HG03354 (cell line): ENCODE results near the gene MBTPS1.
A peak's percentile ranks its signal among the peaks of the same experiment; 100 is the strongest.

Source experiments
- ATAC-seq: cut with Tn5 transposase; IDR thresholded peaks from one replicate; pipeline ENCODE4 v1.9.1; 2021; ENCODE audit warnings: mild to moderate bottlenecking; ENCODE audit not compliant: unreplicated experiment, poor library complexity, severe bottlenecking

MBTPS1 gene

DNA sequence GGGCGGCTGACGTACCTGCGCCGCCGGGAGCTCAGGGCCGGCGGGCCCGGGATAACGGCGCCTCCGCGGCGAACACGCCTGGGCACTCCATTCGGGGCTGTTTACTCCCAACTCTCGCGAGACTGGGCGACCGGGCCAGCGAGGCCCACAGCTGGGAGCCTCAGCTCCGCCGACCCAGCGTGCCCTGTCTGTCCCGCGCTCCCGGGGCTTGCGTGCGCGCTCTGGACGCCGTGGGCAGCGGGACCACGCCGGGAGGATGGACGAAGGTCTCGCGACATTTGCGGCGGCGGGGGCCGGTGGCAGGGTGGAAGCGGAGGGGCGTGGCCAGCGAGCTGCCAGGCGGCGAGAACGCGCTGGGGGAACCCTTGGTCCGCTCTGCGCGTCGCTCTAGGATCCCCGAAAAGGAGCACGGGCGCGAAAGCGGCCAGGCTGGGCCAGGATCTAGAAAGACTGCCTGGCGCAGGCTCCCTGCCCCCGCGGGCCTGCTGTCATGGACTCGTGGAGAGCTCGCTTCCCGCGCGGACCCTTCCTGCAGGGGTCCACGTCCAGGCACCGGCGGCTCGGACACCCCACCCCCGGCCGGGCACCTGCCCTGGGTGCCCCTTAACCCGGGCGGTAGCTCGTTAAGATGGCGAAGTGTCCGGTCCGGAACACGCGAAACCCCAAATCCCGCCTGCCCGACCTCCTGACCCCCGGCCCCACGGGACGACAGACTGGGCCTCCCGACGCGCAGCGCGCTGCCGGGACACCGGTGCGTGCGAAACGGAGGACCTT is at the start of gene MBTPS1:
TSS of gene MBTPS1 (minus strand) at position 223 of the 774 bp plus-strand sequence. CDS start 15,159 bp downstream, outside the sequence.
- peak; percentile 93 for ATAC-seq

DNA sequence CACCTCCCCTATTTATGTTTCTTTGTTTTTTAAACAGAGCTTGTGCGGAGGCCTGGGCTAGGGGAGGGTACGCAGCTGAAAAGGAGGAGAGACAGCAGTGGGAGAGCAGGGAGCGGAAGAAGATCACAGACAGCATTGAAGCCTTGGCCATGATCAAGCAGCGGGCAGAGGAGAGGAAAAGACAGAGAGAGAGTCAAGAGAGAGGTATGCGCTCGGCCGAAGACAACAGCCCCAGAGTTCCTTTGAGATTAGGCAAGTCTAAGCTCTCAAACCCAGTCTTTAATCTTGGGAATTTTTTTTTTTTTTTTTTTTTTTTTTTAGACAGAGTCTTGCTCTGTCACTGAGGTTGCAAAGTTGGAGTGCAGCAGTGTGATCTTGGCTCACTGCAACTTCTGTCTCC is 49.0 kb upstream of the MBTPS1 start:
- ATAC-seq: no peak

DNA sequence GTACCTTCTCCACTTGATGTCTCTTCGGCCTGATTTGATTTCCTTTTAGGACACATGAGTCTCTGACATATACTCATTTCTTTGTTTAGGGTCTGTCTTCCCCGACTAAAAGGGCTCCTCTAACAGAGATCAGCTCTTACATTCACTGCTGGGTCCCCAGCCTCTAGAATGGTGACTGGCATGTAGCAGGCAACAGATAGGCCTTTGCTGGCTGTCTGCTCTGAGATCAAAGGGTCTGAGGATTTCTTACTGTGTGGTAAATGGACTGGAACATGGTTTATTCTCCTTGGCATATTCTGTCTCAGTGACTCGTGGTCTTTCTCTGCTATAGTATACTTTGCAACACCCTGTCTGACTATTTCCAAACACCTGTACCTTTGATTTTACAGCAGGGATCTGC is 45.1 kb upstream of the MBTPS1 start:
- ATAC-seq: no peak

DNA sequence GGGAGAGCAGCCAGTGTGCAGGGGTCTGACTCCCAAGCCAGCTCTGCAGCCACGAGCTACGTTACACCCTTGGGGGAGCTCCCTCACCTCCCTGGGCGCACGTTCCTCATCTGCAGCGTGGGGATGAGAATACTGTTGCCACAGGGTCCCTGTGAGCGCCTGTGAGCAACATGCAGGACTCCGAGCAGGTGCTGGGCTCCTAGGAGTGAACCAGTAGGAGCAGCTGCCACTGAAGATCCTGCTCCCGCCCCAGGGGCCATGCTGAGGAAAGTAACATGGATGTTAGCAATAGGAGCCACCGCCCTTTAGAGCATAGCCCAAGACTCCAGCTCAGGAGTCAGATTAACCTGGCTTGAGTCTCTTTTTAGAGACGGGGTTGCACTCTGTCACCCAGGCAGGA is 44.3 kb upstream of the MBTPS1 start:
- ATAC-seq: no peak

DNA sequence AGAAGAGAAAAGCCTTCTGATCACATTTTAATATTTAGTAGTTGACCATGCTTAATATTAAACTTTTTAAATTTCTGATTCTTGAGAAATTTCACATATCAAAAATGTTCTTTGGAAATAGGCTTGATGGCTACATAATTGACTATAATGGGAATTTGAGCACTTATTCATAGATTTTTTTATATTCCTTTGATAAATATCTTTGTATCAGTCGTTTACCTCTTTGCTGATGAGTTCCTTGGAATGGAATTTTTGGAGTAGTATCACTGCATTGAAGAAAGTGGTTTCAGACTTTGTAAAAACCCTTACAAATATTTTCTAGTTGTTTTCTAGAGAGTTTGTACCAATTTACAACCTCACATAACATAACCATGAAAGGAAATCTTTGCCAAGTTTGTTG is 43.1 kb upstream of the MBTPS1 start:
- no peak for ATAC-seq

DNA sequence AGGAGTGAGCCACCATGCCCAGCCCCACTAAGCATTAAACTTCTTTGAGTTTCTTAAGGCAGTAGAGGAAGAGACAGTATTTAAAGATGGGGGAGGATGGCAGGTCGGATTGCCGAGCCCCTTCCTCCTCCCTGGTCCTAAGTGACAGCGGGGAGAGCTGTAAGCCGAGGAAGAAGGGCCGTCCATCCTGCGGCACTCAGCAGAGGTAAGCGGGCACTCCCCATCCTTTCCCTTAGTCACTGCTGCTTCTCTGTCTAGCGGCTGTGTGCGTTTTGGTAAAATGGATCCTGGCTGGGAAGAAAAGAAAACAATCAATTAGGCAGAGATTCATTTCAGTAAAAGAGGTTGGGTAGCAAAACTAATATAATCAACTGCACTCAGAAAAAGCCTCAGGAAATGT is 42.3 kb upstream of the MBTPS1 start:
- ATAC-seq: no peak

DNA sequence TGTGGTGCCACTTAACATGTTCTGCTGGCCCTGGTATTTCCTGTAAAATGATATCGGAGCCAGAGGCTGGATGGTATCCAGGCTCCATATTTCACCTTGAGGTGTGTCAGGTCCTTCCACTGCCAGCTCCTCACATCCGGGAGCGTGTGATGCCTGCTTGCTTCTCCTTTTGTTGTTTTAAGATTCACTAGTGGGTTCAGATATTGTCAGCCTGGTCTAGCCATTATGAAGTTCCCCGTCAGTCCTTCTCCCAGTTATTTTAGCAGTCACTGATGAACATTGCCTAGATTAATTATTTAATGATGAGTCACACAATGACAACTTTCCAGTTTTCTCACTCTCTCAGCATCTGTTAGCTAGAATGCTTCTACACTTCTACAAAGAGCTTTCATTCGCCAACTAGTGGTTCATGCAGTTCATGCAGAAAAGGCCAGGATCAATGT is 39.6 kb upstream of the MBTPS1 start:
- no peak for ATAC-seq

DNA sequence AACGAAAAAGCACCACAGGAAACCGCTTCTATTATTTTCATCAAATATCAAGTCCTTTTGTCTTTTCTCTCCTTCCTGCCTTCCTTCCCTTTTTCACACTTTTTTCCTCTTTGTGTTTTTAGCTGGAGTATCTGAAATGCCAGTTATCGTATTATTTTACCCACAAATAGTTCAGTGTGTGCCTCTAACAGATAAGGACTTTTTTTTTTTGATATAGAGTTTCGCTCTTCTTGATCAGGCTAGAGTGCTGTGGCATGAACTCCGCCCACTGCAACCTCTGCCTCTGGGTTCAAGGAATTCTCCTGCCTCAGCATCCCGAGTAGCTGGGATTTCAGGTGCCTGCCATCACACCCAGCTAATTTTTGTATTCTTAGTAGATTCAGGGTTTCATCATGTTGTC is 39.0 kb upstream of the MBTPS1 start:
- no peak for ATAC-seq

DNA sequence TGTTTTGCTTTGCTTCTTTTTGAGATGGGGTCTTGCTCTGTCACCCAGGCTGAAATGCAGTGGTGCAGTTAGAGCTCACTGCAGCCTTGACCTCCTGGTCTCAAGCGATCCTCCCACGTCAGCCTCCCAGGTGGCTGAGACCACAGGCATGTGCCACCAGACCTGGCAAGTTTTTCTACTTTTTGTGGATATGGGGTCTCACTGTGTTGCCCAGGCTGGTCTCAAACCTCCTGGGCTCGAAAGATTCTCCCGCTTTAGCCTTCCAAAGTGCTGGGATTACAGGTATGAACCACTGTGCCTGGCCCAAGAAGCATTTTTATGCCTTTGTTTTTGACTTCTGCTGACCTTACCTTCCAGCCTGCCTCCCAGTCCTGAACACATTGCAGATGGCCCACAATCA is 38.5 kb upstream of the MBTPS1 start:
- no peak for ATAC-seq

DNA sequence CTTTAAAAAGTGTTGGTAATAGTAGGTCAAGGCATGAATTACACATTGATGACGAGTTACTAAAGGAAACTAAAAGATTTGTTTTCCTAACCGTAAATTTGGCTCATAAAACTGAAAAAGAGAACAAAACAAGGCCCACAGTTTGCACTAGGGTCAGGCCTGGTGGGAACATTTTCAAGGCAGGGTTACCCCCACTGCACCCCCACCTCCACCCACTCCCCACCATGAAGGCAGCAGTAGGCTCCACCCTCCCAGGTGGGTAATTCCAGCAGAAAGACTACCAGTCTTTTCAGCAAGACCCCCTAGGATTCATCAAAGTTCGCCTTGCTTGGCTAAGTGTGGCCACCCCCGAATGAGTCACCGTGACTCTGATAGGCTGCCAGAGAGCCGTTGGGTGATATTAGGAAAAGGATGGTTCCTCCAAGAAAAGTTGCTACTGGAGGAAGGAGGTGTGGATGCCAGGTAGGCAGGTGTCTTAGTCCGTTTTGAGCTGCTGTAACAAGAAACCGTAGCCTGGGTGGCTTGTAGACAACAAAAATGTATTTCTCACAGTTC is 37.0 kb upstream of the MBTPS1 start:
- no peak for ATAC-seq

DNA sequence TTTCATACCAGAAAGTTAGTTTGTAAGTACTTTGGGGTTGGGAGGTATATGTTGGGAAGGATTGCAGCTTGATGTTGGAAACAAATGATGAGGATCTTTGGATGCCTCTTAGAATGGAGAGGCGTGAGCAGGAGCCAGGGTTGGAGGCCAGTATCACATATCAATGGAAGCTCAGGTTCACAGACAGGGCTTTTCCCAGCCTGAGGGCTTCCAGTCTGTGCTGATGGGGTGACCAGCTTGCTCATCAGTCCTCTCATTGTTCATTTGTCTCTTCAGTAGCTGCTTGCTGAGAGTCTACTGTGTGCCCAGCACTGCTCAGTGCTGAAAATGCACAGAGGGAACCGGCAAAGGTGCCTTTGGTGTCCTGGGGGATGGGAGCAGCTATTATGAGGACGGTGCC is 34.2 kb upstream of the MBTPS1 start:
- no peak for ATAC-seq

DNA sequence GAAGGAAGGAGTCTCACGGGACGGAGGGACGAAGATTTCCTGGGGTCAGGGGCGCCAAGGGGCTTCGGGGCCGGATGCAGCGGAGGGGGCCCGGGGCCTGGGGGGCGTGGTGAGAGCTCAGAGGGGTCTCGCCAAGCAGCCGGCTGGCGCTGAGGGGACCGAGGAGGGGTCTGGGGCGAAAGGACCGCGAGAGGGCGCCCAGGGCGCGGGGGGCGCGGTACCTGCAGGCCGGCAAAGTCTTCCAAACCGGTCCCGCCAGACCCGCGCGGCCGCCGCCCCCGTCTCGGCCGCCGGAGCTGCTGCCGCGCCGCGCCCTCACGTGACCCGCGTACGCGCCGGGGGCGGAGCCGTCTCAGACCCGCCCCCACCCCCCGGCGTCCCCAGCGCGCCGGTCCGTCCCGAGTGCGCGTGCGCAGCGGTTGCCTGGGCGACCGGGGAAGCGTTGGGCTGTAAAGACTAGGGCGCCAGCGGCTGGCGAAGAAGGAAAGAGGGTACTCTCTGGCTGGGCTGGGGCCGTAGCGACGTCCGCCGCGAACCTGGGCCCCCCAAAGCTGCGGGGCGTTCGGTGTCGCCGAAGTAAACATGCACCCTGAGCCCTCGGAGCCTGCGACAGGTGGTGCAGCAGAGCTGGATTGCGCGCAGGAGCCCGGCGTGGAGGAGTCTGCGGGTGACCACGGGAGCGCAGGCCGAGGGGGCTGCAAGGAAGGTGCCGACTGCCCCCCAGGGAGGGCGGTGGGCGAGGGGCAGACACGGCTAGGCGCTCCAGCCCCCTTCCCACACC is 28.3 kb upstream of the MBTPS1 start, which contains the start of the genes DNAAF1 and HSDL1:
TSS of gene DNAAF1 (plus strand) at position 450 of the 781 bp plus-strand sequence. CDS start at position 583, 133 bp downstream.
TSS of gene HSDL1 (minus strand) at position 319 of the 781 bp plus-strand sequence. CDS start 13,856 bp downstream, outside the sequence.
- ATAC-seq: peak; percentile 80

DNA sequence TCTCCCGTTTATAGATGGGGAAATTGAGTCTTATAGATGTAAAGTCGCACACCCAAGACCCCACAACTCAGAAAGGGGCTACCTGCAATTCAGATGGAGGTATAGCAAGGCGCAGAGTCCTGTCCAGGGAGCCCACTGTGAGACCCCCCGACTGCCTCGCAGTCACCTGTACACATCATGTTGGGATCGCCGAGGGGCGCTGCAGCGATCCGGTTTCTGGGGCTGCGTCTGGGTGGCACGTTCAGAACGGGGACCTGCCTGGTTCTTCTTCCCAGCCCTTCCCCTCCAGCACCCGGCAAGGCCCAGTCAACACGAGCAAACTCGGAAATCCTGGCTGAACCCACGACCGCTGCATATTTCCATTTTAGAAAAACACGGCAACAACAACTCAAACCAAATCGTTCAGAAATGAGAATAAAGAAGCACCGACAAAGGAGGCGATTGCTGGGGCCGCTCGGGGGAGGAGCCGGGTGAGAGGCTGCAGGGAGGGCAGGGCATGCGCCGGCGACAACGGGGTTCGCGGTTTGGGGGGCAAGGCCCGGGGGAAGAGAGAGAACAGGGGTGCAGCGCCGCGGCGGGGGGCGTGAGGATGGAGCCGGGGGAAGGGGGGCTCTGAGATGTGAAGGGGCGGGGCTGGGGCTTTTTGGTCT is 27.6 kb upstream of the MBTPS1 start:
- peak; percentile 35 for ATAC-seq

DNA sequence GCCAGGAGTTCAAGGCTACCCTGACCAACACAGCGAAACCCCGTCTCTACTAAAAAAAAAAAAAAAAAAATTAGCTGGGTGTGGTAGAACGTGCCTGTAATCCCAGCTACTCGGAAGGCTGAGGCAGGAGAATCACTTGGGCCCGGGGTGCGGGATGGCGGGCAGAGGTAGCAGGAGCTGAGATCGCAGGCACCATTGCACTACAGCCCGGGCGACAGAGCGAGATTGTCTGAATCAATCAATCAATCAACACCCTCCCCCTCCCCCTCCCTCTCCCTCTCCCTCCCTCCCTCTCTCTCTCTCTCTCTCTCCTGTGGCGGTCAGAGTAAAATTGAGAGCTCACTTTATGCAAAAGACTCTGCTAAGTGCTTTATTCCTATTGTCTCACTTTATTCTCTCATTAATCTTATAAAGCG is 27.1 kb upstream of the MBTPS1 start:
- ATAC-seq: no peak

DNA sequence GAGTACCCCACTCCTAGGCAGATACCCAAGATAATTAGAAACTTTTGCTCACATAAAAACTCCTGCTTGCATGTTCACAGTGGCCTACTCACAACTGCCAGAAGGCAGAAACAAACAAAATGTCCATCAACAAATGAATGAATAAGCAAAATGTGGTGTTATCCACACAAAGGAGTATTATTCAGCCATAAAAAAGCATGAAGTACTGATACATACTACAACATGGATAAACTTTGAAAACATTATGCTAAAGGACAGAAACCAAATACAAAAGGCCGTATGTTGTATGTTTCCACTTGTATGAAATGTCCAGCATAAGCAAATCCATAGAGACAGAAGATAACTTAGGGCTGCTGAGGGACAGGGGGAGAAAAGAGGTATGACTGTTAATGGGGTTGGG is 26.3 kb upstream of the MBTPS1 start:
- no peak for ATAC-seq

DNA sequence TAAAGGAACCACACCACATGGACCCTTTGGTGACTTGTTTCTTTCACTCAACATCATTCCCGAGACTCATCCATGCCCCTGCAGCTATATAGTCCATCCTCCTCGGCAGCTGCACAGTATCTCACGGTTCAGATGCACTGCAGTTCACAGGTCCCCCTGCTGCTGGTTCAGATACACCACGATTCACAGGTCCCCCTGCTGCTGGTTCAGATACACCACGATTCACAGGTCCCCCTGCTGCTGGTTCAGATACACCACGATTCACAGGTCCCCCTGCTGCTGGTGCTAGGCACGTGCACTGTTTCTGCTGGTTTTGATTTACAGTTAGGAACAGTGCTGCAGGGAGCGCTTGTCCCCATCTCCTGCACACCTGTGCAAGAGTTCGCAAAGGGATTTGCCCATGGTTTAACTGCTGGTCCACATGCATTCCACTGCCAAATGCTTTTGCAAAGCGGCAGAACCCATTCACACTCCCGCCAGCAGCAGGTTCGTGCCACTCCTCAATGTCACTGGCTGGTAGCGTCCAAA is 24.5 kb upstream of the MBTPS1 start:
- no peak for ATAC-seq

DNA sequence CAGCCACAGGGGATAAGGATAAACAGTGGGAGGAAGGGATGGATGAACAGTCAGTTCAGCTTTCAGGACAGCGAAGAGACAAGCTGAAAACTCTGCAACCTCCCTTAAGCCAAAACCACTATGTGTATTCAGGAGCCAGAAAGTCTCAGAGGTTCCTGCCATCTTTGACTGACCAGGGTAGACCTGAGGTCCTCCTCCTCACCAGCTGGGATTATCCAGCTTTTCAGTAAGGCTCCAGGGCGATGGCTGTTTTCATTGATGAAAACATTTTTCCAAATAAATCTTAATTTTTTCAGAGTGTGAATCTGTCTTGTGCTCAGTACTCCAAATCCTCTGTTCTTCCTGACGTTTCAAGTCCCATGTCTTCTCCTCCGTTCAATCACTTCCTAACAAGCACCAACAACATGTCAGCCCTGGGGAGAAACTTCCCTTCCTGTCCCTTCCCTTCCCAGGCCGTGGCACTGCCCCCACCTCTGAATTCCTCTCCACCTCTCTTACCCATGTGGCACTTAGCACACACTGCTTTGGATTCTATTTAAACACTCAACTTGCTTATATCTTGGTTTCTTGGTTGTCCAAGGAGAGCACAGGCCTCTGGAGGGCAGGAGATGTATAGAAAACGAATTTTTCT is 23.0 kb upstream of the MBTPS1 start:
- ATAC-seq: no peak

DNA sequence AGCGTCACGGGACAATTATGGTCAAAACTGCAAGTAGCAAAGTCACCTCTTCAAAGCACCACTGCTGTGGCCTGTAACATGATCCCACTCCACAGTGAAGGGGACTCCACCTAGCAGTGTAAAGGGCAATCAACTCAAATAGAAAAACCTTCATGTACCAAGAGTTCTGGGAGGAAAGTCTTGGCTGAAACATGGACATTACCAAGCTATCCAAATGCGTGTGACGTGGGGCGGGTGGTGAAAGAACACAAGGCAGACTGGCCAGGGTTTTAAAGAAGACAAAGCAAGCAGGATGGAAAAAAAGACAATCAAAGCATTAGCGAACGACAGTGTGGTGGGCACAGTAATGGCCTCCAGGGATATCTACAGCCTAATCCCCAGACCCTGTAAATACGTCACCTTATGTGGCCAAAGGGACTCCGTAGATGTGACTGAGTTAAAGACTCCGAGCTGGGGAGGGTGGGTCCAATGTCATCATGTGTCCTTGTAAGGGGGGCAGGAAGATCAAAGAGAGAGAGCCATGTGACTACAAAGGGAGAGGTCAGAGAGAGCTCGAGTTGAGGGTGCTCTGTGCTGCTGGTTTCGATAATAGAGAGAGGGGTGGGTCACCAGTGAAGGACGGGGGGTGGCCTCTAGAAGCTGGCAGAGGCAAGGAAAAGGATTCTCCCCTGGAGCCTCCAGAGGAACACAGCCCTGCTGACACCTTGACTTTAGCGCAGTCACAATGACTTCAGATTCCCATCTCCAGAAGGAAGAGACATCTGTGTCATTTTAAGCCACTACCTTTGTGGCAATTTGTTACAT is 22.3 kb upstream of the MBTPS1 start:
- peak; percentile 62 for ATAC-seq

DNA sequence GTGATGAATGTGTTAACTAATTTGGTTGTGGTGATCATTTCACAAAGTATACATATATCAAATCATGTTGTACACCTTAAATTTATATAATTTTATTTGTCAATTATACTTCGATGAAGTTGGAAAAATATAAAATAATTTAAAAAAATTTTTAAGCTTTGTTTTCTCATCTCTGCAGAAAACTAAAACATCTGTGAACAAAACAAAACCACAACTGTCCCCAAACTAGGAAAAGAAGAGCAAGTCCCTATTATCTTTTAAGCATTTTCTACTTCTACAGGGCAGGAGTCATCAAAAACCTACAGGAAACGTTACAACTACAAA is 21.7 kb upstream of the MBTPS1 start:
- no peak for ATAC-seq
